Measurements from ENCODE around the gene FLNA.

The FLNA gene

GRCh38 chrX:154368630-154369448, 5.6 kb downstream of the FLNA start:
- peak; percentile 81 for DNase-seq (ENCODE audit: low read depth)
- no peak for TF ChIP-seq CTCF (IDR thresholded peaks at IDR 0.05; ENCODE audit: control insufficient read depth, insufficient read depth, low read depth, low read length, missing control alignments)
- H3K4me3 ChIP-seq (ENCODE audit: control insufficient read depth, low read depth, low read length): peak overlapping the region; percentile 72

GRCh38 chrX:154367474-154368308, 6.7 kb downstream of the FLNA start:
- no peak for TF ChIP-seq CTCF (IDR thresholded peaks at IDR 0.05; ENCODE audit: control insufficient read depth, insufficient read depth, low read depth, low read length, missing control alignments)
- H3K4me3 ChIP-seq (ENCODE audit: control insufficient read depth, low read depth, low read length): peak overlapping the region; percentile 72
- DNase-seq (ENCODE audit: low read depth): no peak

- no peak overlapping the region for H3K4me3 ChIP-seq (ENCODE audit: control insufficient read depth, low read depth, low read length)
- no peak for TF ChIP-seq CTCF (IDR thresholded peaks at IDR 0.05; ENCODE audit: control insufficient read depth, insufficient read depth, low read depth, low read length, missing control alignments)
- no peak for DNase-seq (ENCODE audit: low read depth)
These were observed 7.8 kb downstream of the FLNA start for GRCh38 chrX:154366666-154367055.

GRCh38 chrX:154365997-154366665, 8.3 kb downstream of the FLNA start:
- no peak for TF ChIP-seq CTCF (IDR thresholded peaks at IDR 0.05; ENCODE audit: control insufficient read depth, insufficient read depth, low read depth, low read length, missing control alignments)
- no peak overlapping the region for H3K4me3 ChIP-seq (ENCODE audit: control insufficient read depth, low read depth, low read length)
- DNase-seq (ENCODE audit: low read depth): no peak

GRCh38 chrX:154365052-154365600, 9.3 kb downstream of the FLNA start:
- H3K4me3 ChIP-seq (ENCODE audit: control insufficient read depth, low read depth, low read length): no peak overlapping the region
- TF ChIP-seq CTCF (IDR thresholded peaks at IDR 0.05; ENCODE audit: control insufficient read depth, insufficient read depth, low read depth, low read length, missing control alignments): no peak
- no peak for DNase-seq (ENCODE audit: low read depth)
